Heart left ventricle (tissue), 16 donors: ENCODE measurements around the gene MITD1. TPM values are rescaled to one million over a fixed set of nuclear protein-coding genes. Genes with fewer than 3 reads are reported as not detected.

Source experiments
- ATAC-seq, 4 donors: fragments of 200-7000 bp; cut with Tn5 transposase; one replicate each; pipeline ENCODE4 v1.9.1; 2020 to 2022; ENCODE audit warnings: moderate library complexity in 4 of 4, mild to moderate bottlenecking in 3 of 4, moderate number of reproducible peaks in 1 of 4
- DNase-seq, 5 donors: peaks; one replicate each; pipeline ENCODE4 v3.0.0-alpha.2; 2020
- H3K27ac ChIP-seq, 12 donors: fragments of 200-600 bp; sonication (generic) in 4 of 12; one replicate each; pipeline versions ENCODE4 v1.5.0 to v1.8.0; 2016 to 2022; ENCODE audit warnings: mild to moderate bottlenecking in 2 of 12
- H3K27me3 ChIP-seq, 9 donors: fragments of 200-600 bp; sonication (generic) in 2 of 9; one replicate each; pipeline versions ENCODE4 v1.5.1 to v1.8.0; 2016 to 2022; ENCODE audit warnings: mild to moderate bottlenecking in 3 of 9
- H3K36me3 ChIP-seq, 9 donors: fragments of 200-600 bp; sonication (generic) in 2 of 9; one replicate each; pipeline versions ENCODE4 v1.5.0 to v1.8.0; 2018 to 2022; ENCODE audit warnings: mild to moderate bottlenecking in 2 of 9
- H3K4me1 ChIP-seq, 12 donors: fragments of 200-600 bp; sonication (generic) in 4 of 12; one replicate each; pipeline versions ENCODE4 v1.5.0 to v1.8.0; 2016 to 2022; ENCODE audit warnings: mild to moderate bottlenecking in 3 of 12
- H3K4me3 ChIP-seq, 12 donors: fragments of 200-600 bp; sonication (generic) in 4 of 12; one replicate each; pipeline versions ENCODE4 v1.5.0 to v1.8.0; 2017 to 2022; ENCODE audit warnings: mild to moderate bottlenecking in 9 of 12, moderate library complexity in 4 of 12
- H3K9me3 ChIP-seq, 12 donors: fragments of 200-600 bp; sonication (generic) in 4 of 12; one replicate each; pipeline versions ENCODE4 v1.5.0 to v1.8.0; 2016 to 2022; ENCODE audit warnings: mild to moderate bottlenecking in 1 of 12
- CTCF ChIP-seq, 12 donors: fragments of 200-600 bp; sonication (generic) in 4 of 12; IDR thresholded peaks; one replicate each; pipeline versions ENCODE4 v1.5.0 to v1.8.0; 2018 to 2022; ENCODE audit warnings: antibody characterized with exemption in 12 of 12, mild to moderate bottlenecking in 5 of 12
- POLR2A ChIP-seq, 2 donors: fragments of 450-650 bp; IDR thresholded peaks; one replicate each; pipeline ENCODE4 v1.6.1; 2017; ENCODE audit warnings: antibody characterized with exemption in 2 of 2, mild to moderate bottlenecking in 2 of 2, moderate library complexity in 2 of 2
- WGBS, 4 donors: extraction: QIAGEN DNeasy Blood & Tissue Kit in 2 of 4; methylation state at CpG; one replicate each; pipeline versions ENCODE4 v1.1.5 to v1.1.7; 2013 to 2018; 5-methylcytosine and 5-hydroxymethylcytosine counted together
- intact Hi-C, 10 donors: fragments of 100-400 bp; cut with DNase I; formaldehyde crosslinking; loops; one replicate each; pipeline versions ENCODE4 v1.11.1 to v1.14.2; 2022
- long read RNA-seq, 3 donors: library from polyadenylated mRNA; unstranded; transcript quantifications; one replicate each; pipeline ENCODE4 v2.0.0, GENCODE V29; 2020 to 2021
- polyA plus RNA-seq, 2 donors: library from polyadenylated mRNA; stranded (reverse); fragments of 200-250 nt; gene quantifications; one replicate each; pipeline ENCODE4 v1.2.3, GENCODE V29; 2013
- total RNA-seq, 9 donors: library from RNA; depleted of rRNA in 2 of 9; stranded (reverse); fragments of >200 nt in 2 of 9; fragmentation: NEBNext Ultra II Directional in 3 of 9; extraction: Animal tissue kit (Norgen Biotek cat#: 25700) in 3 of 9; gene quantifications; one replicate each; pipeline versions ENCODE4 v1.1.0 to v1.2.4, GENCODE V29; 2016 to 2023
- donor health status: ischemic (EF 13 %, LVEDD 7.1; RV severe dilation, severe dysfunction).
- donor health status: healthy with polysubstance abuse.
- donor health status: DM: no; HTN: yes; CAD: no.
- donor health status: DM: no; HTN: no; CAD: no.
- donor health status: ischemic (EF 25% LVEDD 6.9; RV normal size, moderate dysfunction).
- donor health status: ischemic (EF 25% LVEDD 5.7; RV mildly dilated, moderate dysfunction).
- donor health status: healthy.
- donor health status: DM: yes; HTN: yes; CAD: no.
- donor health status: ischemic (EF 35%, LVEDD 5.7; RV mildly dilated, moderate dysfunction).
- donor health status: nonischemic (EF 11% LVEDD 7.7; RV severe dilation, severe dysfunction).
- donor health status: DM: yes; HTN: yes; CAD: no.
- donor health status: PGD.
- donor health status: ischemic (EF 29% LVEDD 5.4; RV normal size, mild dysfunction).
- donor health status: nonischemic (EF 23%, LVEDD 6.1; RV moderate dilation, normal function).

The MITD1 gene
- 10 to 100 TPM in 8 of 9 donors, 1 to 10 TPM in 1; 8.4 to 16.4 (median 14.0) TPM for total RNA-seq
- 10 to 100 TPM; 21.7 to 22.6 TPM for polyA plus RNA-seq
- long read RNA-seq, donor 1, partial matches to known transcripts, result 2 of 5 reads
- long read RNA-seq, donor 1, other reads (novel, unspliced or antisense), result 1 of 5 reads
- long read RNA-seq, donor 2, partial matches to known transcripts, result 0 of 11 reads
- long read RNA-seq, donor 2, other reads (novel, unspliced or antisense), result 6 of 11 reads
- long read RNA-seq, donor 3, partial matches to known transcripts, result 0 of 1 reads
- long read RNA-seq, donor 3, other reads (novel, unspliced or antisense), result 0 of 1 reads

GRCh38 chr2:99180755-99181623 is at the start of gene MITD1, which contains the start of gene MRPL30:
Gene MITD1, minus strand, starts transcription at chr2:99181058. Its CDS starts 77 bp downstream, at chr2:99180981.
Gene MRPL30, plus strand, starts transcription at chr2:99181184. Its CDS starts 5,020 bp downstream, at chr2:99186204.
- peak; percentile 98 to 99 (median 98) for ATAC-seq
- Histone ChIP-seq H3K27me3 (no peaks in the 10 kb centered on the region), H3K9me3 (no peaks in the 10 kb centered on the region), H3K4me1 (peaks cover 4 to 56% (median 28%) of the 10 kb centered on the region in 12 donors), H3K36me3 (peaks cover 0 to 10% (median 0%) of the 10 kb centered on the region in 9 donors), H3K4me3 (peak within 1 kb of the TSS; percentile 66 to 92 (median 80)), H3K27ac (peak within 1 kb of the TSS in 11 of 12 donors; percentile 57 to 92 (median 78))
- intact Hi-C loops, result loop anchor here in 8 of 10 donors (1.0 to 10.0 kb wide), 7 partner anchors 27 to 314 kb away; partner anchors contain the start of genes TXNDC9 (in 8 of the 8), EIF5B (in 6 of the 8), REV1 (in 3 of the 8) and C2orf15 (in 1 of the 8)
- WGBS, 4 donors, result 0 to 1% (median 0%) methylated on average over 39 of the region's 39 CpGs
- DNase-seq, result peak; percentile 92 to 94 (median 93)
- no peak for TF ChIP-seq CTCF (IDR thresholded peaks at IDR 0.05)
- peak in 1 of 2 donors; percentile 77 for TF ChIP-seq POLR2A (IDR thresholded peaks at IDR 0.05)

DNA sequence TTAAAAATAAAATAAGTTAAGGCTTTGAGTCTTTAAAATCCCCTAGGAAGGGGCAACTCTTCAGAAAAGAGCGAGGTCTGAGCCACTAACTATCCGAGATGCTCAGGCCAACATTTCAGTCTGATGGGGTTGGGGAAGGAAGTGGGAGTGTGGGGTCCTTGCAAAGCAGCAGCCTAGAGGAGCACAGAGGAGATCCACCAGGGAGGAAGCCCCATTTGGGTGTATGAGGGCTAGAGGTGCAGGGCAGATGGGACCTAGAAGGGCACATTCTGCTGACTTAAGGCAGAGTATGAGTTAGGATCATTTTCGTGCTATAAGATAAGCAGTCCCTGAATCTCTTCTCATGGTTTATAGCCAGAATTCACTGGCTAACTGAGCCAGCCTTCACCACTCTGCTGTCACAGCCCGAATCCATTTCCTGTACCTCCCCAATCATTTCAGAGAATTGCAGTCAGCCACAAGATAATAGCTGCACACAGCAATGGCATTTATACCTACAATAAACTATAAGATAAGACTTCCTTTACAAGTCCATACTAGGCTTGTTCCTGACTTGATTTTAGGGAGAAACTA is 37.2 kb upstream of the MITD1 start:
- H3K27me3 ChIP-seq, result no peaks in the 10 kb centered on the region
- TF ChIP-seq CTCF (IDR thresholded peaks at IDR 0.05) (no peak), POLR2A (IDR thresholded peaks at IDR 0.05) (no peak)
- no peak overlapping the region for H3K4me3 ChIP-seq
- no peak for ATAC-seq
- DNase-seq, result no peak
- no peaks in the 10 kb centered on the region for H3K9me3 ChIP-seq
- no peaks in the 10 kb centered on the region for H3K4me1 ChIP-seq
- no peak overlapping the region for H3K27ac ChIP-seq
- 47 to 59% (median 49%) methylated on average over 4 of the region's 4 CpGs for WGBS, 4 donors
- intact Hi-C loops, result no loop called here
- peaks cover 0 to 4% (median 0%) of the 10 kb centered on the region in 9 donors for H3K36me3 ChIP-seq

GRCh38 chr2:99216096-99216495 is 35.2 kb upstream of the MITD1 start:
- H3K9me3 ChIP-seq, result no peaks in the 10 kb centered on the region
- WGBS, 4 donors, result 89 to 94% (median 94%) methylated on average over 2 of the region's 2 CpGs
- peaks cover 0 to 4% (median 0%) of the 10 kb centered on the region in 9 donors for H3K36me3 ChIP-seq
- DNase-seq, result no peak
- ATAC-seq, result no peak
- H3K4me1 ChIP-seq, result no peaks in the 10 kb centered on the region
- TF ChIP-seq CTCF (IDR thresholded peaks at IDR 0.05), result no peak
- TF ChIP-seq POLR2A (IDR thresholded peaks at IDR 0.05), result no peak
- H3K27me3 ChIP-seq, result no peaks in the 10 kb centered on the region
- intact Hi-C loops, result no loop called here
- no peak overlapping the region for H3K27ac ChIP-seq
- H3K4me3 ChIP-seq, result no peak overlapping the region
